Measurements from ENCODE around the gene NEURL1B.

The NEURL1B gene

GRCh38 chr5:172686539-172687390 lies 45.7 kb downstream of the NEURL1B start:
- Mint-ChIP-seq H3K27me3 (ENCODE audit: low read depth, poor library complexity) (peaks cover 41% of the 10 kb centered on the region), H3K27ac (no peak overlapping the region), H3K36me3 (ENCODE audit: low read depth) (peaks cover 19% of the 10 kb centered on the region), H3K4me3 (no peak overlapping the region), H3K4me1 (peaks cover 18% of the 10 kb centered on the region), H3K9me3 (peaks cover 17% of the 10 kb centered on the region)
- TF ChIP-seq CTCF (IDR thresholded peaks at IDR 0.05), result no peak
- no peak for DNase-seq

GRCh38 chr5:172687940-172688339 lies 46.9 kb downstream of the NEURL1B start:
- H3K27me3 Mint-ChIP-seq (ENCODE audit: low read depth, poor library complexity), result peaks cover 35% of the 10 kb centered on the region

GRCh38 chr5:172688349-172689217 lies 47.5 kb downstream of the NEURL1B start:
- Mint-ChIP-seq H3K9me3 (peaks cover 4% of the 10 kb centered on the region), H3K4me1 (peaks cover 13% of the 10 kb centered on the region), H3K36me3 (ENCODE audit: low read depth) (peaks cover 5% of the 10 kb centered on the region), H3K4me3 (no peak overlapping the region), H3K27ac (no peak overlapping the region), H3K27me3 (ENCODE audit: low read depth, poor library complexity) (peaks cover 37% of the 10 kb centered on the region)
- TF ChIP-seq CTCF (IDR thresholded peaks at IDR 0.05), result no peak
- DNase-seq, result no peak

More at GRCh38 chr5:172687940-172688339, 46.9 kb downstream of the NEURL1B start:
- peaks cover 15% of the 10 kb centered on the region for H3K4me1 Mint-ChIP-seq
- no peak for DNase-seq
- H3K4me3 Mint-ChIP-seq, result no peak overlapping the region
- H3K27ac Mint-ChIP-seq, result no peak overlapping the region
- H3K36me3 Mint-ChIP-seq (ENCODE audit: low read depth), result peaks cover 7% of the 10 kb centered on the region
- H3K9me3 Mint-ChIP-seq, result peaks cover 5% of the 10 kb centered on the region
- no peak for TF ChIP-seq CTCF (IDR thresholded peaks at IDR 0.05)

- peaks cover 37% of the 10 kb centered on the region for H3K27me3 Mint-ChIP-seq (ENCODE audit: low read depth, poor library complexity)
- H3K4me1 Mint-ChIP-seq, result peaks cover 13% of the 10 kb centered on the region
- peaks cover 5% of the 10 kb centered on the region for H3K36me3 Mint-ChIP-seq (ENCODE audit: low read depth)
- peaks cover 4% of the 10 kb centered on the region for H3K9me3 Mint-ChIP-seq
- H3K27ac Mint-ChIP-seq, result no peak overlapping the region
- no peak for TF ChIP-seq CTCF (IDR thresholded peaks at IDR 0.05)
- H3K4me3 Mint-ChIP-seq, result no peak overlapping the region
- DNase-seq, result no peak
Observed at GRCh38 chr5:172689218-172689572, 48.1 kb downstream of the NEURL1B start.

- Mint-ChIP-seq H3K27ac (no peak overlapping the region), H3K27me3 (ENCODE audit: low read depth, poor library complexity) (peaks cover 34% of the 10 kb centered on the region), H3K4me1 (peaks cover 13% of the 10 kb centered on the region), H3K4me3 (no peak overlapping the region), H3K36me3 (ENCODE audit: low read depth) (peaks cover 5% of the 10 kb centered on the region), H3K9me3 (no peaks in the 10 kb centered on the region)
- TF ChIP-seq CTCF (IDR thresholded peaks at IDR 0.05), result no peak
- DNase-seq, result no peak
Observed at GRCh38 chr5:172689801-172690200, 48.7 kb downstream of the NEURL1B start.

All from nephron progenitor cell (in vitro differentiated cells).